ENCODE measurements around the gene SYS1. TPM values are rescaled to one million over a fixed set of nuclear protein-coding genes. Genes with fewer than 3 reads are reported as not detected.

SYS1 gene
- total and polyA plus RNA-seq, 2 of the 8 experiments (the other 6 are each of a cell fraction or from before 2014, with no cell fraction given), result 19.6 to 50.8 TPM

GRCh38 chr20:45415822-45416637 is 53.1 kb downstream of the SYS1 start, which contains the start of gene PIGT (continued):
- TF ChIP-seq NRF1 (IDR thresholded peaks at IDR 0.05; ENCODE audit: low read depth, low read length) (peak; percentile 50; the same call in 1 of the 2 replicates), USF2 (IDR thresholded peaks at IDR 0.05; ENCODE audit: low read length) (no peak), KDM5A (IDR thresholded peaks at IDR 0.05; ENCODE audit: low read length) (peak; percentile 94), TCF12 (IDR thresholded peaks at IDR 0.05; ENCODE audit: low read depth, low read length) (no peak), EZH2 (IDR thresholded peaks at IDR 0.05; ENCODE audit: low read depth, low read length, severe bottlenecking) (no peak), RBBP5 (IDR thresholded peaks at IDR 0.05; ENCODE audit: borderline replicate concordance, low read depth, low read length) (no peak; the same call in 1 of the 2 replicates), KDM4A (IDR thresholded peaks at IDR 0.05; ENCODE audit: low read depth, low read length, severe bottlenecking) (peak; percentile 96), CTCF (IDR thresholded peaks at IDR 0.05; ENCODE audit: control extremely low read depth in 1 of 3, insufficient read depth in 1 of 3, low read depth in 1 of 3, low read length in 3 of 3) (no peak), POLR2AphosphoS5 (IDR thresholded peaks at IDR 0.05; ENCODE audit: low read depth, low read length) (peak; percentile 50), ATF2 (IDR thresholded peaks at IDR 0.05; ENCODE audit: low read length) (no peak), SUZ12 (IDR thresholded peaks at IDR 0.05; ENCODE audit: low read length) (no peak), SIX5 (IDR thresholded peaks at IDR 0.05; ENCODE audit: low read depth, low read length) (no peak), POU5F1 (IDR thresholded peaks at IDR 0.05; ENCODE audit: low read depth, low read length) (no peak), E2F6 (IDR thresholded peaks at IDR 0.05) (peak; percentile 92), GABPA (IDR thresholded peaks at IDR 0.05; ENCODE audit: borderline replicate concordance, insufficient read depth, low read length) (peak; percentile 80; the same call in 1 of the 2 replicates)

All from H1 (cell line).